A549 (cell line): ENCODE results near the gene GARIN6. TPM values are rescaled to one million over a fixed set of nuclear protein-coding genes. Genes with fewer than 3 reads are reported as not detected.

ENCODE experiments used
- ATAC-seq, 2 experiments: fragments of 200-7000 bp in 1 of 2; fragments of >200 bp in 1 of 2; cut with Nextera tagmentation in 1 of 2; cut with Tn5 transposase in 1 of 2; 3 replicates each; pipeline versions ENCODE4 v1.8.0 to v1.9.1; 2018 to 2020; ENCODE audit warnings: mild to moderate bottlenecking in 1 of 2, moderate library complexity in 1 of 2
- CTCF ChIA-PET: fragments of 300-600 bp; sonication (Branson Sonifier 250); formaldehyde crosslinking; extraction: SDS; loops from one replicate; lab custom pipeline; 2021; ENCODE audit warnings: antibody characterized with exemption, inconsistent platforms; lab: Yijun Ruan, JAX
- POLR2A ChIA-PET: fragments of 350-600 bp; formaldehyde crosslinking; extraction: SDS; loops from one replicate; lab custom pipeline; 2021; ENCODE audit warnings: antibody characterized with exemption, inconsistent platforms; lab: Yijun Ruan, JAX
- DNase-seq, 2 experiments: peaks; one replicate each; pipeline versions ENCODE4 v3.0.0 to v3.0.0-alpha.2; 2011 to 2016; ENCODE audit warnings: low read depth in 1 of 2, low spot score in 1 of 2
- FAIRE-seq: peaks from 2 replicates; lab custom pipeline; 2011; peaks lifted over from hg19 to GRCh38; lab: Jason Lieb, UNC
- H3K27ac ChIP-seq, 2 experiments: fragments of >200 bp; sonication (Bioruptor Twin); formaldehyde crosslinking; 3 replicates each; pipeline ENCODE4 v1.5.1; 2016 to 2017
- H3K4me1 ChIP-seq: fragments of >200 bp; sonication (Bioruptor Twin); formaldehyde crosslinking; 3 replicates; pipeline ENCODE4 v1.6.1; 2016
- H3K4me2 ChIP-seq: fragments of >200 bp; sonication (Bioruptor Twin); formaldehyde crosslinking; 3 replicates; pipeline ENCODE4 v1.6.1; 2016
- H3K4me3 ChIP-seq: fragments of >200 bp; sonication (Bioruptor Twin); formaldehyde crosslinking; 3 replicates; pipeline ENCODE4 v1.5.1; 2016
- H3K9me3 ChIP-seq: fragments of >200 bp; sonication (Bioruptor Twin); formaldehyde crosslinking; 3 replicates; pipeline ENCODE4 v1.6.1; 2016
- BHLHE40 ChIP-seq: IDR thresholded peaks from 2 replicates; pipeline ENCODE4 v1.6.1; 2012; ENCODE audit warnings: low read depth, low read length, inconsistent platforms
- ESRRA ChIP-seq: fragments of 150-350 bp; IDR thresholded peaks from 2 replicates; pipeline ENCODE4 v1.6.1; 2014; ENCODE audit warnings: mild to moderate bottlenecking, low read length, borderline replicate concordance
- HOXA7 ChIP-seq: fragments of 250-450 bp; sonication (Bioruptor Pico); IDR thresholded peaks from 2 replicates; pipeline ENCODE4 v1.5.0; 2020; ENCODE audit warnings: mild to moderate bottlenecking, moderate library complexity
- JUN ChIP-seq, 2 experiments: fragments of >200 bp; sonication (Bioruptor Twin); formaldehyde crosslinking; IDR thresholded peaks; 2 replicates in 1 of 2; 3 replicates in 1 of 2; pipeline ENCODE4 v1.6.1; 2016 to 2017
- KDM1A ChIP-seq: fragments of 200-600 bp; sonication (generic); IDR thresholded peaks from 2 replicates; pipeline ENCODE4 v1.6.1; 2016; ENCODE audit warnings: low read depth, mild to moderate bottlenecking
- MAFK ChIP-seq: fragments of 450-650 bp; IDR thresholded peaks from 2 replicates; pipeline ENCODE4 v1.6.1; 2014; ENCODE audit not compliant: partially characterized antibody
- RARB ChIP-seq: fragments of 250-450 bp; sonication (Bioruptor Pico); IDR thresholded peaks from 2 replicates; pipeline ENCODE4 v1.8.0; 2021; ENCODE audit warnings: mild to moderate bottlenecking, moderate library complexity
- WGBS: methylation state at CpG from one replicate; pipeline ENCODE4 v1.1.6; 2017; ENCODE audit errors: missing lambda C conversion rate; 5-methylcytosine and 5-hydroxymethylcytosine counted together
- polyA plus RNA-seq, 4 experiments: library from polyadenylated mRNA; depleted of rRNA in 3 of 4; stranded (reverse); fragments of >200 nt; fragmentation: RNase III in 1 of 4; extraction: RNeasy Plus Mini Kit Qiagen cat#74134 plus additional on column Dnase treatment in 1 of 4; gene quantifications; 2 replicates in 3 of 4; 3 replicates in 1 of 4; pipeline ENCODE4 v1.2.3, GENCODE V29; 2011 to 2017
- TF ChIP-seq, protein P1 (sequence below): IDR thresholded peaks from 2 replicates; pipeline ENCODE4 v1.6.1; 2012; ENCODE audit warnings: low read depth, borderline replicate concordance
- TF ChIP-seq, protein P2 (sequence below): IDR thresholded peaks from 2 replicates; pipeline ENCODE4 v1.6.1; 2012
- TF ChIP-seq, protein P3 (sequence below): fragments of >200 bp; sonication (Bioruptor Twin); formaldehyde crosslinking; IDR thresholded peaks from 3 replicates; pipeline ENCODE4 v1.5.1; 2016
- TF ChIP-seq, protein P4 (sequence below): fragments of >200 bp; sonication (Bioruptor Twin); formaldehyde crosslinking; IDR thresholded peaks from 2 replicates; pipeline ENCODE4 v1.6.1; 2016
- TF ChIP-seq, protein P5 (sequence below): fragments of 200-600 bp; sonication (generic); IDR thresholded peaks from 2 replicates; pipeline ENCODE4 v1.6.1; 2016; ENCODE audit warnings: antibody characterized with exemption, mild to moderate bottlenecking, moderate library complexity
- TF ChIP-seq, protein P6 (sequence below): fragments of >200 bp; sonication (Bioruptor Twin); formaldehyde crosslinking; IDR thresholded peaks from 3 replicates; pipeline ENCODE4 v1.6.1; 2016

The GARIN6 gene
- polyA plus RNA-seq, 2 of the 4 experiments (the other 2 are of a cell fraction) = not detected

DNA sequence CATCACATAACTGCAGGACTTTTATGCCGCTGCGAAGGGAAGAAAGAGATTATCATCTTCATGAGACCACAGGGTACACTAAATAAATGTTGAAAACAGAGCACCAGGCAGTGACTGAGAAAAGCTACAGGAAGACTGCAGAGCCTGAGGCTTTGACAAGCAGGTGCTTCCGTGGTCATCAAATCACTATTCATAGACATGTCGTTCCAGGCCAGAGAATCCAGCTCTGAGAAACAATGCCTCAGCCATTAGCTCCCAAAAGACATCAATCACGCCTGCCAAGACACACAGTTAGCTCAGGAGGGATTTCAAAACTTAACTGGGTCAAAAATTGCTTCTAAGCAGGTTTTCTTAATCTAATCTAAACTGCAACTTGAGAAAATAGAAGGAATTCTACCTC lies 47.2 kb upstream of the GARIN6 start:
- no peak for FAIRE-seq
- DNase-seq = no peak

DNA sequence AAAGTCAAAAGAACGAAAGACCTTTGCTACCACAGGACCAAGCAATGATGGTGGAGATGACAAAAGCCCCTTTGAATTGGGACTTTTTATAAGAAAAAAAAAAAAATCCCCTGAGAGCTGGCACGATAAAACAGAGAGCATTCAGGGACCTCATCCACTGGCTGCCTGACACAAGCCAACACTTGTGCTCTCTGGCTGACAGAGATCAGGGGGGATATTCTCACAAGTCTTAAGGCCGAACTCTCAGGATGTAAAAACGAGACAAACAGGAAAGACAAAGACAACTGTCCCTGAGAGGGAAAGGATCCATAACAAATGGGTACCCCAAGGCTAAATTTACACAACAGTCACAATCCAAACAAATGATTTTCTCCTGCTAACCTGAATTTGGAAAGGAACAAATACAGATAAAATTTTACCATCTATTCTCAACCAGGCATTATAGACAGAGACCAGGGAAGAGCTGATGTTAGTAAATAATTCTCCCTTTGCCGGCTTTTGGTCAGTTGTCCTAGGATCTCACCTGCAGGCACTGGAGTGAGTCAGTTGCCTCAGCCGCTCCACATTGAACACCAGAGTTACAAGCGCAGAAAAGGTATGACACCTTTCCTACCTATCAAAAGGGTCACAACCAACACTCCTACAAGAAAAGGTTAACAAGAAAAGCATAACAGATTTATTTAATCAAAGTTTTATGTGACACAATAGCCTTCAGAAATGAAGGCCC lies 37.9 kb upstream of the GARIN6 start:
- H3K9me3 ChIP-seq = no peaks in the 10 kb centered on the region
- ATAC-seq = no peak
- H3K4me2 ChIP-seq = no peak overlapping the region
- no peaks in the 10 kb centered on the region for H3K4me1 ChIP-seq
- no peak for DNase-seq
- no peak for FAIRE-seq
- TF ChIP-seq, protein P1, sequence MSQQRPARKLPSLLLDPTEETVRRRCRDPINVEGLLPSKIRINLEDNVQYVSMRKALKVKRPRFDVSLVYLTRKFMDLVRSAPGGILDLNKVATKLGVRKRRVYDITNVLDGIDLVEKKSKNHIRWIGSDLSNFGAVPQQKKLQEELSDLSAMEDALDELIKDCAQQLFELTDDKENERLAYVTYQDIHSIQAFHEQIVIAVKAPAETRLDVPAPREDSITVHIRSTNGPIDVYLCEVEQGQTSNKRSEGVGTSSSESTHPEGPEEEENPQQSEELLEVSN = no peak
- TF ChIP-seq ESRRA (no peak), BHLHE40 (no peak), RARB (CRISPR knock-in tag) (no peak), JUN (IDR thresholded peaks at IDR 0.05) (no peak)
- TF ChIP-seq, protein P2, sequence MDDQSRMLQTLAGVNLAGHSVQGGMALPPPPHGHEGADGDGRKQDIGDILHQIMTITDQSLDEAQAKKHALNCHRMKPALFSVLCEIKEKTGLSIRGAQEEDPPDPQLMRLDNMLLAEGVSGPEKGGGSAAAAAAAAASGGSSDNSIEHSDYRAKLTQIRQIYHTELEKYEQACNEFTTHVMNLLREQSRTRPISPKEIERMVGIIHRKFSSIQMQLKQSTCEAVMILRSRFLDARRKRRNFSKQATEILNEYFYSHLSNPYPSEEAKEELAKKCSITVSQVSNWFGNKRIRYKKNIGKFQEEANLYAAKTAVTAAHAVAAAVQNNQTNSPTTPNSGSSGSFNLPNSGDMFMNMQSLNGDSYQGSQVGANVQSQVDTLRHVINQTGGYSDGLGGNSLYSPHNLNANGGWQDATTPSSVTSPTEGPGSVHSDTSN = no peak
- TF ChIP-seq, protein P3, sequence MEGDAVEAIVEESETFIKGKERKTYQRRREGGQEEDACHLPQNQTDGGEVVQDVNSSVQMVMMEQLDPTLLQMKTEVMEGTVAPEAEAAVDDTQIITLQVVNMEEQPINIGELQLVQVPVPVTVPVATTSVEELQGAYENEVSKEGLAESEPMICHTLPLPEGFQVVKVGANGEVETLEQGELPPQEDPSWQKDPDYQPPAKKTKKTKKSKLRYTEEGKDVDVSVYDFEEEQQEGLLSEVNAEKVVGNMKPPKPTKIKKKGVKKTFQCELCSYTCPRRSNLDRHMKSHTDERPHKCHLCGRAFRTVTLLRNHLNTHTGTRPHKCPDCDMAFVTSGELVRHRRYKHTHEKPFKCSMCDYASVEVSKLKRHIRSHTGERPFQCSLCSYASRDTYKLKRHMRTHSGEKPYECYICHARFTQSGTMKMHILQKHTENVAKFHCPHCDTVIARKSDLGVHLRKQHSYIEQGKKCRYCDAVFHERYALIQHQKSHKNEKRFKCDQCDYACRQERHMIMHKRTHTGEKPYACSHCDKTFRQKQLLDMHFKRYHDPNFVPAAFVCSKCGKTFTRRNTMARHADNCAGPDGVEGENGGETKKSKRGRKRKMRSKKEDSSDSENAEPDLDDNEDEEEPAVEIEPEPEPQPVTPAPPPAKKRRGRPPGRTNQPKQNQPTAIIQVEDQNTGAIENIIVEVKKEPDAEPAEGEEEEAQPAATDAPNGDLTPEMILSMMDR = no peak
- WGBS = 21% methylated on average over 7 of the region's 7 CpGs
- no peak overlapping the region for H3K4me3 ChIP-seq
- ChIA-PET POLR2A (no interaction called here), CTCF (no interaction called here)
- no peak overlapping the region for H3K27ac ChIP-seq

More for the DNA sequence above, 47.2 kb upstream of the GARIN6 start:
- POLR2A ChIA-PET = no interaction called here
- H3K9me3 ChIP-seq = no peaks in the 10 kb centered on the region
- H3K4me1 ChIP-seq = no peaks in the 10 kb centered on the region
- TF ChIP-seq KDM1A (no peak), MAFK (no peak), HOXA7 (CRISPR knock-in tag) (no peak)
- TF ChIP-seq, protein P4, sequence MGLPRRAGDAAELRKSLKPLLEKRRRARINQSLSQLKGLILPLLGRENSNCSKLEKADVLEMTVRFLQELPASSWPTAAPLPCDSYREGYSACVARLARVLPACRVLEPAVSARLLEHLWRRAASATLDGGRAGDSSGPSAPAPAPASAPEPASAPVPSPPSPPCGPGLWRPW = no peak
- TF ChIP-seq, protein P5, sequence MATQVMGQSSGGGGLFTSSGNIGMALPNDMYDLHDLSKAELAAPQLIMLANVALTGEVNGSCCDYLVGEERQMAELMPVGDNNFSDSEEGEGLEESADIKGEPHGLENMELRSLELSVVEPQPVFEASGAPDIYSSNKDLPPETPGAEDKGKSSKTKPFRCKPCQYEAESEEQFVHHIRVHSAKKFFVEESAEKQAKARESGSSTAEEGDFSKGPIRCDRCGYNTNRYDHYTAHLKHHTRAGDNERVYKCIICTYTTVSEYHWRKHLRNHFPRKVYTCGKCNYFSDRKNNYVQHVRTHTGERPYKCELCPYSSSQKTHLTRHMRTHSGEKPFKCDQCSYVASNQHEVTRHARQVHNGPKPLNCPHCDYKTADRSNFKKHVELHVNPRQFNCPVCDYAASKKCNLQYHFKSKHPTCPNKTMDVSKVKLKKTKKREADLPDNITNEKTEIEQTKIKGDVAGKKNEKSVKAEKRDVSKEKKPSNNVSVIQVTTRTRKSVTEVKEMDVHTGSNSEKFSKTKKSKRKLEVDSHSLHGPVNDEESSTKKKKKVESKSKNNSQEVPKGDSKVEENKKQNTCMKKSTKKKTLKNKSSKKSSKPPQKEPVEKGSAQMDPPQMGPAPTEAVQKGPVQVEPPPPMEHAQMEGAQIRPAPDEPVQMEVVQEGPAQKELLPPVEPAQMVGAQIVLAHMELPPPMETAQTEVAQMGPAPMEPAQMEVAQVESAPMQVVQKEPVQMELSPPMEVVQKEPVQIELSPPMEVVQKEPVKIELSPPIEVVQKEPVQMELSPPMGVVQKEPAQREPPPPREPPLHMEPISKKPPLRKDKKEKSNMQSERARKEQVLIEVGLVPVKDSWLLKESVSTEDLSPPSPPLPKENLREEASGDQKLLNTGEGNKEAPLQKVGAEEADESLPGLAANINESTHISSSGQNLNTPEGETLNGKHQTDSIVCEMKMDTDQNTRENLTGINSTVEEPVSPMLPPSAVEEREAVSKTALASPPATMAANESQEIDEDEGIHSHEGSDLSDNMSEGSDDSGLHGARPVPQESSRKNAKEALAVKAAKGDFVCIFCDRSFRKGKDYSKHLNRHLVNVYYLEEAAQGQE = no peak
- TF ChIP-seq, protein P3 = no peak
- TF ChIP-seq, protein P6, sequence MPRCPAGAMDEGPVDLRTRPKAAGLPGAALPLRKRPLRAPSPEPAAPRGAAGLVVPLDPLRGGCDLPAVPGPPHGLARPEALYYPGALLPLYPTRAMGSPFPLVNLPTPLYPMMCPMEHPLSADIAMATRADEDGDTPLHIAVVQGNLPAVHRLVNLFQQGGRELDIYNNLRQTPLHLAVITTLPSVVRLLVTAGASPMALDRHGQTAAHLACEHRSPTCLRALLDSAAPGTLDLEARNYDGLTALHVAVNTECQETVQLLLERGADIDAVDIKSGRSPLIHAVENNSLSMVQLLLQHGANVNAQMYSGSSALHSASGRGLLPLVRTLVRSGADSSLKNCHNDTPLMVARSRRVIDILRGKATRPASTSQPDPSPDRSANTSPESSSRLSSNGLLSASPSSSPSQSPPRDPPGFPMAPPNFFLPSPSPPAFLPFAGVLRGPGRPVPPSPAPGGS = no peak
- TF ChIP-seq, all 56 proteins: peak for 0
- no peak overlapping the region for H3K4me3 ChIP-seq
- CTCF ChIA-PET = no interaction called here
- H3K4me2 ChIP-seq = no peak overlapping the region
- H3K27ac ChIP-seq = no peak overlapping the region
- 19% methylated on average over 5 of the region's 5 CpGs for WGBS
- no peak for ATAC-seq
